SW 1271 (cell line): ENCODE data around the gene MPO.

Experiments
- DNase-seq, 2 experiments: peaks; one replicate each; lab custom pipeline; 2025; lab: John Stamatoyannopoulos, UW

Gene MPO

DNA sequence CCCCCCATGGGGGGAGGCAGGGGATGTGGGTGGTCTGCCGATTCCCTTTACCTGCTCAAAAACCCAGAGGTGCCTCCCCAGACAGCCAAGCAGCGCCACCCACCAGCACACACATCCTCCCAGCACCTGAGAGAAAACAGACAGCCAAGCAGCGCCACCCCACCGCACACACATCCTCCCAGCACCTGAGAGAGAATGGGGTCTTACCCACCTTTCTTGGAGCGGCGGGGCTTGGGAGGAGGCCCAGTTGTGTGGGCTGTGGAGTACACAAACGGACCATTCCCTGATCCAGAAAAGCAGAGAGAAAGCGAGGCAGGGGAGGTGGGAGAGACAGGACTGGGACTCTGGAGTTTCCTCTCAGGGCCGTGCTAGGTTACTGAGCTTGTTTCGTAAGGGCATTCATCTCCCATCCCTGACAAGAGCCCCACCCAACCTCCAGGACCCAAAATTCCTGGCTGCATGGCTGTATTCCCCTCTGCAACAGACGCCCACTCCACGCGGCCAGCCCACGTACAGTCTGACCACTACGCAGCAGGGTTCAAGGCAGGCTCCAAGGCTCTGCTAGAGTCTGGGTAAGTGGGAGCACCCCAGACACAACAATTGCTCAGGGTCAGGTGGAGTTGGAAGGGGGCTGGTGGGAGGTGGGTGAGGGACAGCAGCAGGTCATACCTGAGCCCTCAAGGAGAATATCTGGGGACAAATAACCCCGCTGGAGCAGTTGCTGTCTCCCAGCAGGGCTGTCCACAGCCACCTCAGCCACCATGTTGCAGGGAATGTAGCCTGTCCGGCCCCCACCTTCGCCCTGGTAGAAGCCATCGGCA is 25.6 kb upstream of the MPO start:
- DNase-seq: no peak

DNA sequence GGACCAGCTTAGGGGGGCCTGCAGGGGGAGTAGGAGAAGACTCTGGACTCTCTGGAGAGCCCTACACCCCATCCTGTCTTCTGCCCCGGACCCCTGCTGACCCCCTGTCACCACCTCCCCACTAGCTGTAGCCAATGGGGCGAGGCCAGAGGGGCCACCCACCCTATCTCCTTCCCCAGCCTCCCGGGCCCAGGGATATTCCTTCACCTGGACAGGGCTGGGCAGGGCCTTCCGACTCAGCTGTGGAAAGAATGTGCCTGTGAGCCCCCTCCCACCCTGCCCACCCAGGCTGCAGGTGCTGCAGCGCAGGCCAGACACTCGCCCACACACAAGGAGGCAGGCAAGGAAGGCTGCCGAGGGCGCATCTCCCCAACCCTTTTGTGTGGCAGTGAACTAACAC is 24.9 kb upstream of the MPO start:
- no peak for DNase-seq

DNA sequence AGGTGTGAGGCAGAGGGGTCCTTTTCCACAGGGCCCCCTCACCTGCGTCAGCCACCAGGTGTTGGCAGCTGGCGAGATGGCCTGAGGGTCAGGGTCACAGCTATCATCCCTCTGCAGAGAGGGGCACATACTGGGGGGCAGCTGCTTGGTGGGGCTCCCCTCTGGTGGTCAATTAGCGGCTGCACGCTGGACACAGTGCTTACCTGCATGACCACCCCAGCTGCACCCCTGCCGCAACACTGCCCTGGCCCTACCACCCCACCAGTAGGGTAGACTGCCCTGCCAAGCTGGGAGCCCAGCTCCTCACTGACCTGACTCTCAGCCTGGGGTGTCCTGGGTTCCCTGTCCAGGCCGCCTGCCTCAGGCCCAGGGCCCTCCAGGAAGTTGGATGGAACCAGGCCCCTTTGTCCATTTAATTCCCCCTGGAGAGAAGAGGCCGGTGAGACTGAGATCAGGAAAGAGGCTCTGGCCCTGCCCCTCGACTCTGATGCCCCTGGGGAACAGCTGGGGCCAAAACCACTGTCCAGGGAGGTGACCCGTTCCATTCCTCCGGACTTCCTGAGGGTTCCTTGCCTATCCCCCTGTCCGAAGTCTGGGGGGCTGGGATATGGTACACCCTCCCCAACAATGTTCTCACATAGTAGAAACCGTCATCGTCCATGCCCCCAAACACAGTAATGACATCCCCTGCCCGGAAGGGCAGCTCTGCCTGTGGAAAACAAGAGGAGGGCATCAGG is 24.2 kb upstream of the MPO start:
- DNase-seq: no peak

DNA sequence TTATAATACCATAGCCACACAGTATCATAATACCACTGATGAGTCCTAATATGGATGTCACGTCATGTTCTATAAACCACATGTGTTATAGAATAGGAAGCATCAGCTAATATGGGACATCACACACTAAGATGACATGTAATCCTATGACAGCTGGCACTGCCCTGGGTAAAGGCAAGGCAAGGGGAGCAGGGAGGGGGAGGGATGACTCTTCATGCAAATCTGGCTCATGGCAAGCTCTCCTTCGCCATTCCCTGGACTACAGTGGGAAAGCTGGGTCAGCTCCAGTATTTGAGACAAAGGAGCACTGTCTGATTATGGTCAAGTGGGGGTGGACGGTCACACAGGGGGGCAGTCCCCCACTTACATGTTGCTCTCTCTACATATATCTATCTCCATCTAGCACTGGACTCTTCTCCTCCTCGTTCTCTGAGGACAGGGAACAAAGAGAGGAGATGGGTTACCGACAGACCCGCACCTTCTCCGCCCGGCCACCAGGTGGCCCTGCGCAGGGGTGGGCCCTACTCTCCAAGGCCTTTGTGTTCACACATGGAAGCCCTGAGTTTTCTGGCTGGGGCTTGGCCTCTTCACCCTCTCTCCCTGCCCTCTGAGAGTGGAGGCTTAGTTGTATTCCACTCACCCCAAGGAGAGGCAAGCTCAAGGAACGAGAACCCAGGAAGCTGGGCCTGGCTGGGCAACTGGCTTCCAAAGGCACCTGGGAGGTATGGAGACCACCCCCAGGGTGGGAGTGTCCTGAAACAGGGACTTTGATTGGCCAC is 23.4 kb upstream of the MPO start:
- DNase-seq: peak in 1 of 2 experiments; percentile 35

DNA sequence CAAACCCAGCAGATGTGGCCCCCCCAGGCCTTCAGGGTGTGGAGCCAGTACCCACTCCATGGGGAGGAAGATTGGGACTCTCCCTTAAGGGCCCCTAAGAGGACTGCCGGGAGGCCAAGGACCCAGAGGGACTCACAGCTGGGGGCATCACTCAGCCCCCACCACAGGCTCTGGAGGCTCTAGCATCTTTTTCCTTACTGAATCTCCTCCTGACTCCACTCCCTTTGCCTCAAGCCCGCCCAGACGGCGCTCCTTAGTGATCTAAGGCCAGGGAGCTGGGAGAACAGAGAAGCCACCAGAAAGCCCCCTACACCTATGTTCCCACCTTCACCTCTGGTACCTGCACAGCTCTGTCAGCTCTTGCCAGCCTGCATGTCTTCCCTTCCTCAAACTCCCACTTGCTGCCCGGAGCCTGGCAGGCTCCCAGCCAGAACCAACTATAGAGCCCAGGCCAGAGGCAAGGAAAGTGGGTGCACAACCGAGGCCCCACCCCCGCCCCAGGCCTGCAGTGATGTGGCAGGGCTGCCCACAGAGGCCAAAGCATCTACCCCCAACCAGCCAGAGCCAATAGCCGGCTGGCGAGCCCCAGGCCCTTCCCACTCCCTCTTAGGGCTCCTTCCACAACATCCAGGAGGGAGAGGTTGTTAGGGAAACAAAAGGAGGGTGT is 22.3 kb upstream of the MPO start:
- no peak for DNase-seq

DNA sequence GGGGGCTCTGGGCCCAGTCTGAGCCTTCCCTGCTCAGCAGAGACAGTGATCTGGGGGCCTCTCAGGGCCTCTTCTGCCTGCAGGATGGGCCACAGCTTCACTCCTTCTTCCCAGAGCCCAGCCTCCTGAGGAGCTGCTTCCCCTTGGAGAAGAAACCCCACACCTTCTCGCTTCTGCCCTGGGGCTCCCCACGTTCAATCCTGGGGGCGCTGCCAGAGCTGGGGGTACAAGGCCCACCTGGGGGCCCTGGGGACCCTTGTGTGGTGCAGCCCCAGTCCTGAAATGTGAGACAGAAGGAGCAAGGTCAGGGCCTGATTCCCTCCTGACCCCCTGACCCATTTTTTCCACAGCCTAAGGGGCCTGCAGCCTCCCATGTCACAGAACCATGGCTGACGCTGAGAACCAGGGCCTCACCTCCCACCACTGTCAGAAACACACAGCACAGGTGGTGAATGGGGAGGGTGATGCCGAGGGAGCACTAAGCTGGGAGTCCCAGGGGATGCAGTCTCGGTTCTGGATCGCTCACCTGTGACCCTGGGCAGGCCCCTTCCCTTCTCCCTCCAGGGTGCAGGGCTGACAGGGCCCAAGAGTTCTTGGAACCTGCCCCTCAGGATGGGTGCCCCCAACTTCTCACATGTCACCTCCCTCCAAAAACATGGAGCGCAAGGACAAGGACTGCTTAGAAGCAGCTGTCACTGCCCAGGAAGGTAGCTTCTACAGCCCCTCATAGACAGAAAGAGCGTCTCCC is 21.6 kb upstream of the MPO start:
- DNase-seq: no peak

DNA sequence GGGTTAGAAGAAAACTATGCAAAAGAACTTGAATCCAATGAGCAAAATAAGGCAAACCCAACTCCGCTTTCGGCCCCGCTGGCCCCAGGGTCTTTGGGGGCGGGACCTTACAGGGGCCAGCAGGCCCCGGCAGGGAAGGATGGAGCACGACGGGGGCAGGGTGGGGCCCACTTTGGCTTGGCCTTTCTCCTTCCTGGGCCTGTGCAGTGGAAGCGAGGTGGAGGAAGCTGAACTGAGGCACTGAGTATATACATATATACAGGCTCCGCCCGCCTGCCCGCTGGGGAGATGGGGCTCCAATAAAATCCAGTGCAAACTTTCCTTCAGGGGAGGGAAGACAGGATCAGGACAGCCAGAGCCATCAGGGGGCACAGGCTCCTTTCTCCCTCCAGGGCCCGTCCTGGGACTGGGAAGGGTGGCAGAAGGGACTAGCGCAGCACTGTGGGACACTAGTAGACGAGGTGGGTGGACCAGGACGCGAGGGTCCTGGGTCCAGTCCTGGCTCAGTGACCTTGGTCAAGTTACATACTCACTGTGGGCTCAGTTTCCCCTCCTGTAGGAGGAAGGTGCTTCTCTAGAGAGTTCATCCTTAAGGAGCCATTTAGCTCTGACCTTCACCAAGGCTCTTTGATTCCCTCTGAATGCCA is 20.9 kb upstream of the MPO start:
- DNase-seq: no peak

DNA sequence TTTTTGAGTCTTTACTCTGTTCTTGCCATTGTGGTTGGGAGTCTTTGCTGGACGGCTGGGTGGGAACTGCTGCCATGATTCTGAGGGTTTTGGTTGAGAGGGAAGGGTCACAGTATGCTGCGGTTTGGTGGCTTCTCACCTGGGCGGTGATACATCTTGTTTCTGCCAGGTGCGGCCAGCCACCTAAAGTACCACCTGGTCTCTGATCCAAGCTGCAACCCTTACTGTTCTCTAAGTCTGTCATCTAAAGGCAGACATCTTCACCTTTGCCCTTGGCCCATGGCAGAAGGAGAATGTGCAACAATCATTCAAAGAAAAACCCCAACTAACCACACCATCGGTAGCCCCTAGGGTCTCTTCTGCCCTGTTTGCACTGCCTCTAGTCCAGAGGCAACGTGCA is 19.6 kb upstream of the MPO start:
- DNase-seq: no peak

DNA sequence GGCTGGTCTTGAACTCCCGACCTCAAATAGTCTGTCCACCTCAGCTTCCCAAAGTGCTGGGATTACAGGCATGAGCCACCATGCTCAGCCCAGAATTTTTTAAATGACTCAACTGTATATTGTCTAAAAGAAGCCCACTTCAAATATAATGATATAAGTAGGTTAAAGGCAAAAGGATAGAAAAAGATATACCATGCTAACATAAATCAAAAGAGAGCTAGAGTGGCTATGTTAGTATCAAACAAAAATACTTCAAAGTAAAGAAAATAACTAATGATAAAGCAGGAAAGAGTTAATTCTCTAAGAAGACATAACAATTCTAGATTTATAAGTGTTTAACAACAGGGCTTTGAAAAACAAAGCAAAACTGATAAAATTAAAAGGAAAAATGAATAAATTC is 13.3 kb upstream of the MPO start:
- DNase-seq: no peak

DNA sequence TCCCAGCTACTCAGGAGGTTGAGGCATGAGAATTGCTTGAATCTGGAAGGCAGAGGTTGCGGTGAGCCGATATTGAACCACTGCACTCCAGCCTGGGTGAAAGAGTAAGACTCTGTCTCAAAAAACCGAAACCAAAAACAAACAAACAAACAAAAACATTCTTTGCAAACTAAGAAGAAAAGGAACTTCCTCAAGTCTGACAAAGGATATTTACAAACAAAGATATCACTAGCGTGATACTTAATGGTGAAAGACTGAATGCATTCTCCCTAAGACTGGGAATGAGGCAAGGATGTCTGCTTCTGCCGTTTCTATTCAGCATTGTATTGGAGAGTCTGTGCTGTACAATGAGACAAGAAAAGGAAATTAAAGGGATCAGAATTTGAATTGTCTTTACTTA is 10.5 kb upstream of the MPO start:
- no peak for DNase-seq

DNA sequence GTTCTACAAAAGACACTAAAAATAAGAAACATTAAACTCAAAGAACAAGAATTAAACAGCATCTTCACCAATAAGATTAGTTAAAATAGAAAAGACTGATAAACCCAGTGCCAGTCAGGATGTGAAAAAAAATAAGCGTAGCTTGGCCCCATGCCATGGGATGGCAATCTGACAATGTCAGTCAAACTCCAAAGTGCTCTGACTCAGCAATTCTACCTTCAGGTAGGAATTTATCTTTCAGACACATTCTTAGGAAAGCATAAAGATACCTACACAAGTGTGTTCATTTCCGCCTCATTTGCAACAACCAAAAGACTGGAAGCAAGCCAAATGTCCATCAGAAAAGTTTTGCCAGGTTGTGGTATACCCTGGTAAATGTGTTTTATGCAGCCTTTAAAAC is 9.1 kb upstream of the MPO start:
- DNase-seq: no peak

DNA sequence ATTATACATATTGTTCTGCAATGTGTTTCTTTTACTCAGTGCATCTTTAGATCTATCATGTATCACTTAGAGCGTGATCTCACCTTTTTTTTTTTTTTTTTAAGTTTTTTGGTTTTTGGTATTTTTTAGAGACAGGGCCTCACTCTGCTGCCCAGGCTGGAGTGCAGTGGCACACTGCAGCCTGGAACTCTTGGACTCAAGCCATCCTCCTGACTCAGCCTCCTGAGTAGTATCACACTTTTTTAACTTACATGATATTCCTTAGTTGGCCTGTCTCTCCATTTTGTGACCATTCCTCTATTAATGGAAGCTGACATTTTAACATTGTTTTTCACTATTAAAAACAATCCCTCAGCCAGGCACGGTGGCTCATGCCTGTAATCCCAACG is 4.7 kb upstream of the MPO start:
- no peak for DNase-seq

DNA sequence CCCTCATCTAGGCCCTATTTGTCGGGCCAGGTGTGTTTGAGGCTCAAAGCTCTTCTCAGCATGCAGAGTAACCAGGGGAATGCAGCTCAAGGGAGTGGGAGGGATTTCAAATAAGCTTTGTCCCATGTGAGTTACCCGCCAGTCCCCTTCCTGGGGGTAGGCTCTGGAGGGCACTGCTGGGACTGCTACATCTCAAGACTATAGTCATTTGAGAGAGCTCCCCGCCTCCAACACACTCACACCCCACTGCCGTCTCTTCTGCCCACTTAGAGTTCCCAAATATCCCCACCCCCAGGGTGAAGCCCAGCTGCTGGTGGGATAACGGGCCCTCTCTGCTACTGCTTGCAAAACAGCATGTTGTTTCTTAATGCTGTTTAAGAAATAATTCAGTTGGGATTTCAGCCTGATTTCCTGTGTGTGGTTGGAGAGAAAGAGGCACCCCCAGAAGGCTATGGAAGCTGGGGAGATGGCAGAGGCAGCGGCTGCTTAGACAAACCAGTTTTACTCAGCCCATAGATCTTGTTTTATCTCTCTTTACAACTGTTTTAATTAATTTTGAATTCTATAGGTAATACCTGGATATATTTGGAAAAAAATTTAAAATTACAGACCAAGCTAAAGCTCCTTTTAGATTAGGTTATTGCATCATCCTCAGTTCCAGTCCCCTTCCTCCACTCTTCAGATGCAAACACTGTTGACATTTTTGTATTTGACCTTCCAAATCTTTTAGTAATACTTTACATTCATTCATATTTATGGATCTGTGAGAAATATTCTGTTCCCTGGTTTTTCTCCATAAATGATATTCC is 4.1 kb upstream of the MPO start:
- DNase-seq: no peak

DNA sequence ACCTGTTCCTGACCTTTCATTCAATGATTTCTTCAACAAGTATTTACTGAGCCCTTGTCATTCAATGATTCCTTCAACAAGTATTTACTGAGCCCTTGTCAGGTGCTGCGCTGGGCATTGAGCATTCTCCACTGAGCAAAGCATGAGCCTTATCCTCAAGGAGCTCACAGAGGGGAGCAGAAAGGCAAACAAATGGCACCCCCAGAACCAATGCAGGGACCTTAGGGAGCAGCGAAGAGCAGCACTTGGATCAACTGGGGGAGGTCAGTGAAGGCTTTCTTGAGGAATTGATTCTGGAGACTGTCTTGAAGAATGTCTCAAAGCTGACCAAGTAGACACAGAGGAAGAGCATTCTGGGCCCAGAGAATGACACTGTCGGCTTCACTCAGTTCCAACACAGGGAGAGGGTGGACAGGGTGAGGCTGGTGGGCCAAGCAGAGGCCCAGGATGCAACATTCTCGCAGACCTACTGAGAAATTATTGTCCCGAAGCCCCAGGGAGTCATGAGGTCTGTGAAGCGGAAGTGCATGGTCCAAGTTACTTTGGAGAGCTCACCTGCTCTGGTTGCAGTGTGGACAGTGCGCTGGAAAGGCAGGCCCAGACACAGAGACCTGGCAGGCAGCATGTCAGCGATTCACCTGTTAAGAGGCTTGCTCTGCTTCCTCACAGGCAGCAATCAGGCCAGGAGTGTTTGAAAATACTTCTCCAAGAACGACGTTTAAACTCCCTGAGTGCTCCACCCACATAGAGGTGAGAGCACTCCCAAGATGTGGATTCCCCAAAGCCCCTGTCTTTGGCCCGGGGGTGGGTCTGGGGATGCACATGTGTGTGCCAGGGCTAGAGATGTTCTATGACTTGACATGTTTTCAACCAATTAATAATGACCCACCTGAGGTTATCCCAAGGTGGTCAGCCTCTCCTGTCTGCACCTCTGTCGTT is 3.2 kb upstream of the MPO start:
- no peak for DNase-seq

DNA sequence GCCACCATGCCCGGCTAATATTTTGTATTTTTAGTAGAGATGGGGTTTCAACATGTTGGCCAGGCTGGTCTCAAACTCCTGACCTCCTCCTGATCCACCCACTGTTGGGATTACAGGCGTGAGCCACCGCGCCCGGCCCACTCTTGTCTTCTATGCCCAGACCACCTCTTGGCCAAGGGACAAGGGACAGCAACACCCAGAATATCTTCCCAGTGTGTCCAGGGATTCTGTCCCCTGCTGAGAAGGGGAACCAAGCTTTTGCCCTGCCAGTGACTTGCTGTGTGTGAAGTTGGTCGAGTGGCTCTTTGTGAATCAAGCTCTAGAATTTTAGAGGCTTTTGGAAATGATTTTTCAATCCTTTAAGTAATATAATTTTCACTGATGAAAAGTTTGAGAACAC is 1.7 kb upstream of the MPO start:
- no peak for DNase-seq

DNA sequence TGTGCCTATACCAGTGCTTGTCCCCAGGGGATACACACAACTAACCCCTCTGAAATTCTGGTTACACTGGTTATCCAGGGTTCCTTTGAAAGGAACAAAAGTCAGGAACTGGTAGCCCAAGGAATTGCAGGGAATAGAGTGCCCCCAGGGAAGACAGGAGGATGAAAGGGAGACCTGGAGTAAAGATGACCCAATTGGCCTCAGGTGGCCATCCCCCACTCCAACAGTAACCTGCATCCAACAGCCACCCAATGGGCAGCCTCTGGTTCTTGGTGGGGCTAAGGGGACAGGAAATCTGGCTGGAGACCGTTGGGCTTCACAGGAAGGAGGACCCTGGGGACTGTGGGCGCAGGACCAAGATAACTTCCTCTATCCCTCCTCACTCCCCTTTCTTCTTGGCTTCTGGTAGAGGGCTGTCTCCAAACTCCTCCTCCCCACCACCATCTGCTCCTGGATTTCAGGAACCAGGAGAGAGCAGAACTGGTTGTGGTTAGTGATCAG is 826 bp upstream of the MPO start:
- DNase-seq: no peak

DNA sequence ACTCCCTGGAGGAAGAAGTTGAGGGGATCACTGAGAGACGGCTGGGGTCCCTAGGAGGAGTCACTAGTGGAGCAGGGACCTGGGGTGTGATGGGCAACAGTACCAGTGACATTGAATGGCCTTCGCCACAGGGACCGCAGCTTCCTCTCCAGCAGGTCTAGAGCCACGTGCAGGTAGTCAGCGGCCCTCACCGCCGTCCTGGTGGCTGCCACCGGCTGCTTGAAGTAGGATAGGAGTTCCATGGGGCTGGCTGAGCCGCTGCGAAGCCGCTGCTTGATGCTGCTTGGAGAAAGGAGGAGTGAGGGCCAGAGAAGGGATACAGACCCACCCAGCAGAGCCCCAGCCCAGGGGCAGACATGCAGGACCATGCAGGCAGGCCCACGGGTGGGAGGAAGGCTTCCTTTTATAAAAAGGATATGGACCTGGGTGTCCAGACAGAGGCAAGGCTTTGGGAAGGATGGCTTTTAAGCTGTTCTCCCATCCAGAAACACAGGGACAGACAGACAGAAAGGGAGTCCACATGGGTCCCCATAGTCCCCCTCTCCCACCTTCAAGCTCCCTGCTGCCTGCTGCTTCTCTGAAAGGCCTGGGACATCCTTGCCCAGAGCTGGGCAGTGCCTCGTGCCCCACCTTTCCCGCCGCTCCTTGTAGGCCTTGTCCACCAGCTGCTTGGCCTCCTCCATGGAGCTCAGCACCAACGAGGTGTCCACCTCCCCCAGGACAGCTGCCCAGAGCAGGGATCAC is 827 bp downstream of the MPO start:
- DNase-seq: no peak

DNA sequence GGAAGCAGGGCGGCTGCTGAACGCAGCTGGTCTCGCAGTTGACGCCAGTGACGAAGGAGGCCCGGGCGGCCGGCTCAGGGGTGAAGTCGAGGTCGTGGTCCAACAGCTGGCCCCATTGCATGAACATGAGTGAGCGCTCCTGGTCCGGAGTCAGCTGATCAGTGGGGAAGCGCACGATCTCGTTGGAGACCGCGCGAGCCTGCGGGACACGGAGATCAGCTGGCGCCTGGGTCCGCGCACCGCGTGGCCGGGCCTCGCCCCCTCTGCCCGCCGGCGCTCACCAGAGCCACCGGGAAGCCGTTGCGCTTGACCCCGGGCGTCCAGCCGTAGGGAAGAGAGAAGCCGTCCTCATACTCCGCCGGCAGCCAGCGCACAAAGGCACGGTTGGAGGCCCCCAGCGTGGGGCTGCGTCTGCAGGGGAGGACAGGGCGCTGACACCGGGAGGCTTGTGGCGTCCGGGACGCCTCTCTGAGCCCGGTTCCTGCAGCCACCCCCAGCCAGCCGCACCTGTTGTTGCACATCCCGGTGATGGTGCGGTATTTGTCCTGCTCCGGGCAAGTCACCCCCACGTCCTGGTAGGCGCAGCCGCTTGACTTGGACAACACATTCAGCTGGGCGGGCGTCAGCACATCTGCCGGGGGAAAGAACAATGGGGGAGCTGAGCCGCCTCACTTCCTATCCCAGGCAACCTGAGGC is 1.6 kb downstream of the MPO start:
- DNase-seq: no peak
